Vagina (tissue), 2 donors: ENCODE data around the gene ANKRD63. TPM values are rescaled to one million over a fixed set of nuclear protein-coding genes. Genes with fewer than 3 reads are reported as not detected.
A peak's percentile ranks its signal among the peaks of the same experiment; 100 is the strongest.

Source experiments
- DNase-seq, 2 donors: peaks; one replicate each; pipeline ENCODE4 v3.0.0-alpha.2; 2017; ENCODE audit errors: extremely low spot score in 2 of 2
- H3K27ac ChIP-seq: fragments of 200-600 bp; sonication (generic); one replicate; pipeline ENCODE4 v1.5.1; 2019
- H3K27me3 ChIP-seq: fragments of 200-600 bp; sonication (generic); one replicate; pipeline ENCODE4 v1.5.1; 2019
- H3K36me3 ChIP-seq, 2 donors: fragments of 200-600 bp; sonication (generic); one replicate each; pipeline ENCODE4 v1.5.1; 2017 to 2019
- H3K4me1 ChIP-seq: fragments of 200-600 bp; sonication (generic); one replicate; pipeline ENCODE4 v1.5.1; 2019
- H3K4me3 ChIP-seq, 2 donors: fragments of 200-600 bp; sonication (generic); 1 replicate in 1 of 2; 2 replicates in 1 of 2; pipeline ENCODE4 v1.5.1; 2016 to 2019
- H3K9me3 ChIP-seq: fragments of 200-600 bp; sonication (generic); one replicate; pipeline ENCODE4 v1.5.1; 2019
- POLR2A ChIP-seq, 2 donors: fragments of 450-650 bp; IDR thresholded peaks; one replicate each; pipeline ENCODE4 v1.6.1; 2017; ENCODE audit warnings: antibody characterized with exemption in 2 of 2, mild to moderate bottlenecking in 2 of 2, moderate library complexity in 2 of 2
- POLR2AphosphoS5 ChIP-seq, 2 donors: sonication (generic); formaldehyde crosslinking; IDR thresholded peaks; one replicate each; pipeline ENCODE4 v1.9.0; 2017; ENCODE audit warnings: antibody characterized with exemption in 2 of 2, mild to moderate bottlenecking in 2 of 2, low read depth in 1 of 2; ENCODE audit not compliant: insufficient read depth in 1 of 2
- intact Hi-C: fragments of 100-400 bp; cut with DNase I; formaldehyde crosslinking; loops from one replicate; pipeline ENCODE4 v1.15.1; 2023
- total RNA-seq: library from RNA; depleted of rRNA; stranded (reverse); fragments of >200 nt; gene quantifications from one replicate; pipeline ENCODE4 v1.2.3, GENCODE V29; 2016
- TF ChIP-seq, protein P1 (sequence below), 3 experiments: fragments of 450-650 bp in 2 of 3; fragments of 200-600 bp in 1 of 3; sonication (generic) in 1 of 3; IDR thresholded peaks; one replicate each; pipeline ENCODE4 v1.5.1; 2017 to 2019; ENCODE audit warnings: antibody characterized with exemption in 3 of 3, mild to moderate bottlenecking in 2 of 3, moderate library complexity in 2 of 3

The ANKRD63 gene
- total RNA-seq, 1 donor from 2014 or later, result not detected

GRCh38 chr15:40256638-40257235 is 26.1 kb downstream of the ANKRD63 start:
- Histone ChIP-seq H3K4me1 (peaks cover 21% of the 10 kb centered on the region), H3K36me3 (no peaks in the 10 kb centered on the region), H3K27ac (no peak overlapping the region), H3K4me3 (no peak overlapping the region), H3K9me3 (no peaks in the 10 kb centered on the region), H3K27me3 (no peaks in the 10 kb centered on the region)
- DNase-seq, result no peak
- TF ChIP-seq, protein P1, sequence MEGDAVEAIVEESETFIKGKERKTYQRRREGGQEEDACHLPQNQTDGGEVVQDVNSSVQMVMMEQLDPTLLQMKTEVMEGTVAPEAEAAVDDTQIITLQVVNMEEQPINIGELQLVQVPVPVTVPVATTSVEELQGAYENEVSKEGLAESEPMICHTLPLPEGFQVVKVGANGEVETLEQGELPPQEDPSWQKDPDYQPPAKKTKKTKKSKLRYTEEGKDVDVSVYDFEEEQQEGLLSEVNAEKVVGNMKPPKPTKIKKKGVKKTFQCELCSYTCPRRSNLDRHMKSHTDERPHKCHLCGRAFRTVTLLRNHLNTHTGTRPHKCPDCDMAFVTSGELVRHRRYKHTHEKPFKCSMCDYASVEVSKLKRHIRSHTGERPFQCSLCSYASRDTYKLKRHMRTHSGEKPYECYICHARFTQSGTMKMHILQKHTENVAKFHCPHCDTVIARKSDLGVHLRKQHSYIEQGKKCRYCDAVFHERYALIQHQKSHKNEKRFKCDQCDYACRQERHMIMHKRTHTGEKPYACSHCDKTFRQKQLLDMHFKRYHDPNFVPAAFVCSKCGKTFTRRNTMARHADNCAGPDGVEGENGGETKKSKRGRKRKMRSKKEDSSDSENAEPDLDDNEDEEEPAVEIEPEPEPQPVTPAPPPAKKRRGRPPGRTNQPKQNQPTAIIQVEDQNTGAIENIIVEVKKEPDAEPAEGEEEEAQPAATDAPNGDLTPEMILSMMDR (IDR thresholded peaks at IDR 0.05), result no peak
- TF ChIP-seq POLR2AphosphoS5 (IDR thresholded peaks at IDR 0.05; ENCODE audit: insufficient read depth in 1 of 2, low read depth in 1 of 2) (no peak), POLR2A (IDR thresholded peaks at IDR 0.05) (no peak)
- intact Hi-C loops, result no loop called here

DNA sequence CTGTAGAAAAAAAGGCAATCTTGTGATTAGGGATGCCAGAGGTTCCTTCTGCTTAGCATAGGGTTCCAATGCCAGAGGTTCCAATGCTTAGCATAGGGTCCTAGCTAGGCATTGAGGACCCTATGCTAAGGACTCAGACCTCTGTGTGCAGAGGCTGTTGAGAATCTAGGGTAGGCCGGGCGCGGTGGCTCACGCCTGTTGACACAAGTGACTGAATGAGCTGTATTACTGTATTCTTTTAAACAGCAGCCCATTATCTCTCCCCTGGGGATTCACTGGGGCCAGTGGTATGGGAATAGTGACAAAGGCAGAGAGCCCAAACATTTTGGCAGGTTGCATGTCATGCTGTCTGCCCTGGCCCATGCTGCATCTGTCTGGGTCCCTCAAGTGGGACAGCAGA is 27.8 kb downstream of the ANKRD63 start:
- TF ChIP-seq POLR2A (IDR thresholded peaks at IDR 0.05) (no peak), POLR2AphosphoS5 (IDR thresholded peaks at IDR 0.05; ENCODE audit: insufficient read depth in 1 of 2, low read depth in 1 of 2) (no peak)
- TF ChIP-seq, protein P1 (IDR thresholded peaks at IDR 0.05), result no peak
- Histone ChIP-seq H3K27ac (no peak overlapping the region), H3K4me3 (no peak overlapping the region), H3K36me3 (no peaks in the 10 kb centered on the region), H3K27me3 (no peaks in the 10 kb centered on the region), H3K9me3 (no peaks in the 10 kb centered on the region), H3K4me1 (peaks cover 31% of the 10 kb centered on the region)
- intact Hi-C loops, result no loop called here
- DNase-seq, result no peak

- Histone ChIP-seq H3K27ac (no peak overlapping the region), H3K4me1 (peaks cover 36% of the 10 kb centered on the region), H3K4me3 (no peak overlapping the region), H3K27me3 (no peaks in the 10 kb centered on the region), H3K36me3 (no peaks in the 10 kb centered on the region), H3K9me3 (no peaks in the 10 kb centered on the region)
- TF ChIP-seq POLR2AphosphoS5 (IDR thresholded peaks at IDR 0.05; ENCODE audit: insufficient read depth in 1 of 2, low read depth in 1 of 2) (no peak), POLR2A (IDR thresholded peaks at IDR 0.05) (no peak)
- TF ChIP-seq, protein P1 (IDR thresholded peaks at IDR 0.05), result no peak
- no peak for DNase-seq
- intact Hi-C loops, result no loop called here
Measured at GRCh38 chr15:40254452-40254851, 28.4 kb downstream of the ANKRD63 start.

DNA sequence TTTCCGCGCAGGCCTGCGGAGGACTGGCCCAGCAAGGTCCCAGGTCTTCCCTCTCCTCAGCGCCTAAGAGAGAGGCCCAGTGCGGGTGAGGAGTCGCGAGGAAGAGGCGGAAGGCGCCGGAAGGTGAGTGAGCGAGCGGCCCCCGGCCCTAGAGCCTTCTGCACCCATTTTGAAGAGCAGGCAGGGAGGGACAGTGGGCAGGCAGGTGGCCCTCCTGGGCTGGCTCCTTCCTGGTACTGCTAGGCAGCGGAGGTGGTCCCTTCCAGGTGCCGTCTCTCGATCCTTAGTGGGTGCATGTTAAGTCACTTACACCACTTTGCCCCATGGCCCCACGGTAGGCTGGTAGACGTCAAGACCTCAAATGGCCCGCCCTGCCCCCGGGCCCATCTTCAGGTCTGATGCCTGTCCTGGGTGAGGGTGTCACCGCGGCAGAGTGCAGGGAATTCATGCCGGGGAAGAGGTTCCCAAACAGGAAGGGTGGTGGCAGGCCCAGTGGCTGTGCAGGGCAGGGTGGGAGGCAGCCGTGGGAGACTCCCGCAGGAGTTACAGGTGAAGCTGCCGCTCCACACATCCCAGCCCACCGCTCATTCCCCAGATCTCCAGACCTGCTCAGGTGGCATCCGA is 29.6 kb downstream of the ANKRD63 start:
- no peaks in the 10 kb centered on the region for H3K27me3 ChIP-seq
- peak overlapping the region; percentile 61 for H3K27ac ChIP-seq
- TF ChIP-seq, protein P1 (IDR thresholded peaks at IDR 0.05), result no peak
- no peak for TF ChIP-seq POLR2A (IDR thresholded peaks at IDR 0.05)
- no peak for TF ChIP-seq POLR2AphosphoS5 (IDR thresholded peaks at IDR 0.05; ENCODE audit: insufficient read depth in 1 of 2, low read depth in 1 of 2)
- peak overlapping the region; percentile 49 to 57 for H3K4me3 ChIP-seq
- intact Hi-C loops, result no loop called here
- no peak for DNase-seq
- no peaks in the 10 kb centered on the region for H3K9me3 ChIP-seq
- no peaks in the 10 kb centered on the region for H3K36me3 ChIP-seq
- H3K4me1 ChIP-seq, result peaks cover 48% of the 10 kb centered on the region
